ENCODE data around the gene CHN2. TPM values are rescaled to one million over a fixed set of nuclear protein-coding genes. Genes with fewer than 3 reads are reported as not detected.

CHN2 gene
- total RNA-seq, 1 donor from 2014 or later: not detected

GRCh38 chr7:29353810-29354209, 159.2 kb downstream of the CHN2 start:
- no peak overlapping the region for H3K4me3 Mint-ChIP-seq
- intact Hi-C loops (cut with micrococcal nuclease): no loop called here
- no peaks in the 10 kb centered on the region for H3K4me1 Mint-ChIP-seq (ENCODE audit: low read depth)
- no peak overlapping the region for H3K27ac Mint-ChIP-seq
- H3K27me3 Mint-ChIP-seq (ENCODE audit: insufficient read depth): peaks cover 8% of the 10 kb centered on the region
- DNase-seq (ENCODE audit: low spot score): no peak
- no peaks in the 10 kb centered on the region for H3K36me3 Mint-ChIP-seq (ENCODE audit: low read depth)
- H3K9me3 Mint-ChIP-seq: no peaks in the 10 kb centered on the region

DNA sequence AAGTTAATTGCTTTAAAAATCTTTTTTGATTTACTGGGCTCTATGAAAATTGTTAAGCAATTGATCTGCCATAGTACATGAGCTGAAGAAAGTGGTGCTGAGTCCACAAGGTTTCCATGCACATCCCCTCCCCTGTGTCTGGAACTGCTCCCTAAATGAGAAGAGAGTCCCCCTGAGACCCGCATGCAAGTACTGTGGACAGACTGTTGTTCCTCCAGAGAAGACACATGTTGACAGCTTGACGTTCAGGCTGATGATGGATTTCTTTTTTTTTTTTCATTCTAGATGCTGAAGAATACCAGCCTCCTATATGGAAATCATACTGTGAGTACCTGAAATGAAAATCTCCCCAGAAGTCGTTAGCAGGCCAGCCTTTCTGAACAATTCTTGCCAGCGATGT, 159.8 kb downstream of the CHN2 start:
- Mint-ChIP-seq H3K36me3 (ENCODE audit: low read depth) (no peaks in the 10 kb centered on the region), H3K27ac (no peak overlapping the region), H3K4me3 (no peak overlapping the region), H3K27me3 (ENCODE audit: insufficient read depth) (peaks cover 6% of the 10 kb centered on the region), H3K4me1 (ENCODE audit: low read depth) (no peaks in the 10 kb centered on the region), H3K9me3 (no peaks in the 10 kb centered on the region)
- intact Hi-C loops (cut with micrococcal nuclease): no loop called here
- no peak for DNase-seq (ENCODE audit: low spot score)

GRCh38 chr7:29355388-29355787, 160.8 kb downstream of the CHN2 start:
- no peaks in the 10 kb centered on the region for H3K4me1 Mint-ChIP-seq (ENCODE audit: low read depth)
- no peak for DNase-seq (ENCODE audit: low spot score)
- intact Hi-C loops (cut with micrococcal nuclease): no loop called here
- no peak overlapping the region for H3K27ac Mint-ChIP-seq
- H3K27me3 Mint-ChIP-seq (ENCODE audit: insufficient read depth): peaks cover 4% of the 10 kb centered on the region
- no peaks in the 10 kb centered on the region for H3K9me3 Mint-ChIP-seq
- H3K36me3 Mint-ChIP-seq (ENCODE audit: low read depth): no peaks in the 10 kb centered on the region
- no peak overlapping the region for H3K4me3 Mint-ChIP-seq

DNA sequence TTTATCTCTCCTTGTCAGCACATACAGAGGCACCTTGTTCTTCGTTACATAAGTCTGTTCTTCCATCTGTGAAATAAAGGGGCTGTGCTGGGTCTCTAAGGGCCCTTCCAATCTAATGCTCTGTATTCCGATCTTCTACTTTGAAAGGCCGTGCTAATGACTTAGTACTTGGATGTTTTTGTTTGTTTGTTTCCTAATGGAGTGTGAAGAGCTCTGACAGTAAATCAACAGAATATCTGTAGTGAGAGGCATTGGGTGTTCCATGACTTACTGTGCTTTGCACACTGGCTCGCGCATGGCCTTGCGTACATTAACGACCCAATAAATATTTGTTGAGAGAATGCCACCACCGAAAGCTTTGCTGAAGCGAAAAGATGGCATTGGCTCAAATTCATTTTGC, 162.1 kb downstream of the CHN2 start:
- Mint-ChIP-seq H3K36me3 (ENCODE audit: low read depth) (no peaks in the 10 kb centered on the region), H3K27ac (no peak overlapping the region), H3K9me3 (no peaks in the 10 kb centered on the region), H3K4me3 (no peak overlapping the region), H3K4me1 (ENCODE audit: low read depth) (no peaks in the 10 kb centered on the region), H3K27me3 (ENCODE audit: insufficient read depth) (peaks cover 2% of the 10 kb centered on the region)
- intact Hi-C loops (cut with micrococcal nuclease): no loop called here
- no peak for DNase-seq (ENCODE audit: low spot score)

- Mint-ChIP-seq H3K27ac (no peak overlapping the region), H3K36me3 (ENCODE audit: low read depth) (no peaks in the 10 kb centered on the region), H3K27me3 (ENCODE audit: insufficient read depth) (peaks cover 2% of the 10 kb centered on the region), H3K4me1 (ENCODE audit: low read depth) (no peaks in the 10 kb centered on the region), H3K4me3 (no peak overlapping the region), H3K9me3 (no peaks in the 10 kb centered on the region)
- intact Hi-C loops (cut with micrococcal nuclease): no loop called here
- DNase-seq (ENCODE audit: low spot score): no peak
Measured at GRCh38 chr7:29359482-29360093, 165.0 kb downstream of the CHN2 start.

DNA sequence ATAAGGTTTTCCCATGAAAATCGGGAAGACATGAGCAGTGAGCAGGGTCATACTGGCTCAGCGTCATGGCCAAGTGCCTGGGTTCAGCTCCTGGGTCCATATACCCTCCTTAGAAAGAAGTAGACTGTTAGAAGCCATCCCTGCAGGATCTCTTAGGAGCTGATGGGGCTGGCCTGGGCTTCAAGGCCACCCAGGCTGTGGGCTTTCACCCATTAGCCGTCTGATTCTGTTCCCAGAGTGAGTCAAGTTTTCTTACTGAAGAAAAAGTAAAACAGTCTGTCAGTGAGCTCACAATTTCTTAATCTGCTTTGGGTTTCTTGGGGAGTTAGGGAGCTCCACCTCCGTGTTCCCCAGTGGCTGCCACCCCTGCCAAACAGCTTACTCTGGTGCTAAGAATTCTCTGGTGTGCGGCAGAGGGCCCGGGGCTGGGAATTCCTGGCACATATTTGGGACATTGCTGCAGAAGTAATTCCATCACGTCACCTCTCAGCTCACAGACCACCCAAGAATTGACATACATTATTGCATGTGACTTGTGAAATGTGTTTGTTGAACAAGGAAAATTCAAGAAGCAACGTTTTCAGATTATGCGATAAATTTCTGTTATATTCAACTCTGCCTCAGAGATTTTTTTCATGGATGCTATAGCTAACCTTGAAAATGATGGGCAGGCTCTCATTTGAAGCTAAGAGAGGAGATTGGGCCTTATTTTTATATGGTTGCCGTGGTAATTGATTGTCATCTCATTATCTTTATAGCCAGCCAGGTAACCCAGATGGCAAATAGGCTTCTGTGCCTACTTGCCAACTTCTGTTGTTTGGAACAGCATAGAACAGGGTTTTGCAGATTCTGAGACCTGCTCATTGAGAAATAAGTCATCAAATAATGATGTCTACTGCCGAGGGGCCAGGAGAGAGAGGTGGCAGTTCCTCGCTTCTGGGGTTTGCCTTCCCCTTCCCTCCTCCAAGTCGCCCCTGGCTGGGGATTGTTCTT, 166.4 kb downstream of the CHN2 start:
- no peak overlapping the region for H3K4me3 Mint-ChIP-seq
- no peak overlapping the region for H3K27ac Mint-ChIP-seq
- intact Hi-C loops (cut with micrococcal nuclease): no loop called here
- H3K36me3 Mint-ChIP-seq (ENCODE audit: low read depth): no peaks in the 10 kb centered on the region
- no peak for DNase-seq (ENCODE audit: low spot score)
- H3K4me1 Mint-ChIP-seq (ENCODE audit: low read depth): no peaks in the 10 kb centered on the region
- H3K27me3 Mint-ChIP-seq (ENCODE audit: insufficient read depth): peaks cover 2% of the 10 kb centered on the region
- no peaks in the 10 kb centered on the region for H3K9me3 Mint-ChIP-seq

- H3K27ac Mint-ChIP-seq: no peak overlapping the region
- H3K27me3 Mint-ChIP-seq (ENCODE audit: insufficient read depth): peaks cover 3% of the 10 kb centered on the region
- H3K4me3 Mint-ChIP-seq: no peak overlapping the region
- H3K4me1 Mint-ChIP-seq (ENCODE audit: low read depth): no peaks in the 10 kb centered on the region
- no peaks in the 10 kb centered on the region for H3K36me3 Mint-ChIP-seq (ENCODE audit: low read depth)
- no peaks in the 10 kb centered on the region for H3K9me3 Mint-ChIP-seq
- intact Hi-C loops (cut with micrococcal nuclease): no loop called here
- no peak for DNase-seq (ENCODE audit: low spot score)
Measured at GRCh38 chr7:29362380-29362779, 167.8 kb downstream of the CHN2 start.

DNA sequence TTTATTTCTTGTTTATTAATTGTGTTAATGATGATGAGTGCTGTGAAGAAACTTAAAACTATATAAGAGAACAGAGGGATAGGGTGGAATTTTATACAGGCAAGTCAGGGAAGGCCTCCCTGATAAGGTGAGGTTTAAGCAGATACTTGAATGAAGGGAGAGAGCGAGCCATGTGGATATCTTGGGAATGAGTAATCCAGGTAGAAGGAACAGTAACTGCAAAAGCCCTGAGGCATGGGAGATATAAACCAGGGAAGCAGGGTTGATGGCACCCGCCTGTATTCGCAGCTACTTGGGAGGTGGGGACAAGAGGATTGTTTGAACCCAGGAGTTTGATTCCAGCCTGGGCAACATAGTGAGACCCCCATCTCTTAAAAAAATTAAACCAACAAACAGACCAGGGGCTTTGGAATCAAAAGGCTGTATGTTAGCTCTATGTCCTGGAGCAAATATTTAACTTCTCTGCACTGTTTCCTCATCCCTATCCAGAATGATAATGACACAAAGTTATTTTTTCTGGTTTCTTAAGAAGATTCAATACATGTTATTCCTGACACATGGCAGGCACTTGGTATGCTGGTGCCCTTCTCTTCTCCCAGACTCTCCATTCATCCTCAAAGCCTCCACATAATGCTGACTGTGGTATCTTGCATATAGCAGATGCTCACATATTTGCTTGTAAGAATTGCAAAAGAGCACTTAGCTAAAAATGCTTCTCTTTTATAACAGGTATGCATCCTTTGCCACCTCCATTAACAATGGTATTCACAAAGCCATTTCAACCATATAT, 169.3 kb downstream of the CHN2 start:
- Mint-ChIP-seq H3K36me3 (ENCODE audit: low read depth) (no peaks in the 10 kb centered on the region), H3K4me3 (no peak overlapping the region), H3K27ac (no peak overlapping the region), H3K9me3 (no peaks in the 10 kb centered on the region), H3K27me3 (ENCODE audit: insufficient read depth) (peaks cover 2% of the 10 kb centered on the region), H3K4me1 (ENCODE audit: low read depth) (no peaks in the 10 kb centered on the region)
- intact Hi-C loops (cut with micrococcal nuclease): no loop called here
- DNase-seq (ENCODE audit: low spot score): no peak

DNA sequence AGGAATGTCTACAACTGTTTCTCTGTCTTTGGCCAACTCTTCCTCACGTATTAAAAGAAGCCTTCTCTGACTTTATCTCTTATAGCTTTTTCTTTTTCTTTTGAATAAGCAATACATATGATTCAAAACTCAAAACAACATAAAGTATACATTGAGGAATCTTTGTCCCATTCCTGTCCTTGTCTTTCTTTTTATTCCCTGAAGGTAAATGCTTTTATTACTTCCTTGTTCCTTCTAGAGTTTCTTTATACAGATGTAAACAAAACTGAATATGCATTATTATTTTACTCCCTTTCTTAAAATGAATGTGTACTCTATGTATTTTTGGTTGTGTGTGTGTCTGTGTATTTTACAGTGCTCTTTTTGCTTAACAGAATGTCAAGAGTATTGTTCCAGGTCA, 170.1 kb downstream of the CHN2 start:
- Mint-ChIP-seq H3K27me3 (ENCODE audit: insufficient read depth) (peaks cover 2% of the 10 kb centered on the region), H3K27ac (no peak overlapping the region), H3K4me3 (no peak overlapping the region), H3K4me1 (ENCODE audit: low read depth) (no peaks in the 10 kb centered on the region), H3K36me3 (ENCODE audit: low read depth) (no peaks in the 10 kb centered on the region), H3K9me3 (no peaks in the 10 kb centered on the region)
- DNase-seq (ENCODE audit: low spot score): no peak
- intact Hi-C loops (cut with micrococcal nuclease): no loop called here

DNA sequence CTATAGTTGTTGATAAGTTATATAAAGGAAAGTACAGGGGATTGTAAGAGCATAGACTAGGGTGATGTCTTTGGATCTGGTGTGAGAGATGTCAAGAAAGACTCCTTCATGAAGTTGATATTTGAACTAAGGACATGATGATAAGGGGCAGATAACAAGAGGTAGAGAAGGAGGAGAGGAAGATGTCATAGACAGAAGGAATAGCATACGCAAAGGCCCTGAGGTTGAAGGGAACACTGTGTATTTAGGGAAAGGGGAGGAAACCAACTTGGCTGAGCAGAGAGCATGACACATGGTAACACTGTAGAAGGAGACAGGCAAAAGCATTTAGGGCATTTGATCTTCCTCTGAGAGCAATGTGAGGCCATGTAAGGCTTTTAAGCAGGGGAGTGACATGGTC, 170.8 kb downstream of the CHN2 start:
- Mint-ChIP-seq H3K36me3 (ENCODE audit: low read depth) (no peaks in the 10 kb centered on the region), H3K27me3 (ENCODE audit: insufficient read depth) (peaks cover 4% of the 10 kb centered on the region), H3K4me1 (ENCODE audit: low read depth) (no peaks in the 10 kb centered on the region), H3K27ac (no peak overlapping the region), H3K9me3 (no peaks in the 10 kb centered on the region), H3K4me3 (no peak overlapping the region)
- DNase-seq (ENCODE audit: low spot score): no peak
- intact Hi-C loops (cut with micrococcal nuclease): no loop called here

- H3K9me3 Mint-ChIP-seq: no peaks in the 10 kb centered on the region
- H3K27ac Mint-ChIP-seq: no peak overlapping the region
- no peaks in the 10 kb centered on the region for H3K4me1 Mint-ChIP-seq (ENCODE audit: low read depth)
- no peak for DNase-seq (ENCODE audit: low spot score)
- intact Hi-C loops (cut with micrococcal nuclease): no loop called here
- no peak overlapping the region for H3K4me3 Mint-ChIP-seq
- no peaks in the 10 kb centered on the region for H3K36me3 Mint-ChIP-seq (ENCODE audit: low read depth)
- peaks cover 4% of the 10 kb centered on the region for H3K27me3 Mint-ChIP-seq (ENCODE audit: insufficient read depth)
Measured at GRCh38 chr7:29367784-29368183, 173.2 kb downstream of the CHN2 start.

DNA sequence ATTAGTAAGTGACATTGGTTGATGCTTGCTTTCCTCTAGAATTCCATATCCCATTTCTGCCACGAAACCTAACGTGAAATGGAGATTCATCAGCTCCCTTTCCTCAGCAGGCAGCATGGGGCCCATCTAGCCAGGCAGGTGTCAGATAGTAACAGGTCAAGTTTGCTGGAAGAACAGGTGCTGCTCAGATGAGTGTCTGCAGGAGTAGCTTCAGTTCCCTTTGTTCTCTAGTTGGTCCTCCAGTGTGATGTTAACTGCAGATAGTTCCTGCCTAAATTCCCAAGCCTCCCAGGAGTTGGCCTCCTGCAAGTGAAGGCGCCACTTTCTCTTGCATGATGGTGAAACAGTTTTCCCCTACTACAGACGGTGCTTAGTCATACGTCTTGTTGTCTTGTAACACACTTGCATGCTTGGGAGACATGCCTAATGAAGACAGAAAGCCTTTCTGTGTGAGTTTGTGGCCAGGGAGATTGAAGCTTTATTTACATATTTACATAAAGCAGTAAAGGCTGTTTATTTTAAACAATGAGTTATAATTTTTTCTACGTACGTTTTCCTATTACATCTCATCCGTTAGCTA, 175.4 kb downstream of the CHN2 start:
- H3K4me1 Mint-ChIP-seq (ENCODE audit: low read depth): no peaks in the 10 kb centered on the region
- peaks cover 4% of the 10 kb centered on the region for H3K27me3 Mint-ChIP-seq (ENCODE audit: insufficient read depth)
- no peaks in the 10 kb centered on the region for H3K9me3 Mint-ChIP-seq
- H3K36me3 Mint-ChIP-seq (ENCODE audit: low read depth): no peaks in the 10 kb centered on the region
- DNase-seq (ENCODE audit: low spot score): no peak
- intact Hi-C loops (cut with micrococcal nuclease): no loop called here
- H3K4me3 Mint-ChIP-seq: no peak overlapping the region
- no peak overlapping the region for H3K27ac Mint-ChIP-seq

Measured in activated T-helper 1 cell treated with anti-CD3 and anti-CD28 coated beads, Interleukin-12 subunit alpha, Interleukin-12 subunit beta, Interleukin-2, Interleukin-4 antibody, amounts not matched to agents 30 ng/mL and 10 ng/mL and 1 ng/mL, durations not matched to agents 14 hours and 24 hours and 36 hours (primary cell).